Right ventricle myocardium superior (tissue), 1 donor: ENCODE data around the gene TAS1R2. TPM values are rescaled to one million over a fixed set of nuclear protein-coding genes. Genes with fewer than 3 reads are reported as not detected.
"Not testable (repeated sequence)": the region's sequence is repeated elsewhere in the genome, so short reads cannot be mapped to it uniquely, and the experiment has no call there.

Source experiments
- ATAC-seq: fragments of 200-7000 bp; cut with Tn5 transposase; one replicate; pipeline ENCODE4 v1.9.1; 2020; ENCODE audit warnings: mild to moderate bottlenecking; ENCODE audit not compliant: poor library complexity
- DNase-seq: peaks from one replicate; pipeline ENCODE4 v3.0.0-alpha.2; 2020
- intact Hi-C: fragments of 100-400 bp; cut with DNase I; formaldehyde crosslinking; loops from one replicate; pipeline ENCODE4 v1.11.2; 2022
- total RNA-seq: library from RNA; stranded (reverse); fragmentation: NEBNext Ultra II Directional; extraction: Animal tissue kit (Norgen Biotek cat#: 25700); gene quantifications from one replicate; pipeline ENCODE4 v1.2.1, GENCODE V29; 2021
- donor health status: DM: no; HTN: yes; CAD: no; lungs with severe emphysema.

TAS1R2 gene
- total RNA-seq, 1 donor from 2014 or later = not detected

- DNase-seq = no peak
- no peak for ATAC-seq
- intact Hi-C loops = no loop called here
These were observed 12.7 kb upstream of the TAS1R2 start for GRCh38 chr1:18872071-18872611.

- intact Hi-C loops = no loop called here
- ATAC-seq (no peak), DNase-seq (no peak)
These were observed 12.1 kb upstream of the TAS1R2 start for GRCh38 chr1:18871401-18872070.

DNA sequence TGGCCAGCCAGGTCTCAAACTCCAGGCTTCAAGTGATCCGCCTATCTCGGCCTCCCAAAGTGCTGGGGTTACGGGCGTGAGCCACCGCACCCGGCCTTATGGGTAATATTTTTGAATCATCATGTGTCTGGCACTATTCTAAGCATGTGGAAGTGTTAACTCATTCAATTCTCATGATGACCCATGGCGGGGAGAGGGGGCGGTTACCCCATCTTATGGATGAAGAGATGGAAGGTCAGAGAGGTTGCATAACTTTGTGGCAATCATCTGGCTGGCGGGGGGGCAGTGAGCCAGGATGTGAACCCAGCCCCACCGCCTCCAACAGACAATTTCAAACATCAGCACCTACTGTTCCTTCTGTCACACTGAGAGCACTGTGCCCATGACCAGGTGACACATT lies 11.5 kb upstream of the TAS1R2 start:
- intact Hi-C loops = no loop called here
- DNase-seq = no peak
- no peak for ATAC-seq

DNA sequence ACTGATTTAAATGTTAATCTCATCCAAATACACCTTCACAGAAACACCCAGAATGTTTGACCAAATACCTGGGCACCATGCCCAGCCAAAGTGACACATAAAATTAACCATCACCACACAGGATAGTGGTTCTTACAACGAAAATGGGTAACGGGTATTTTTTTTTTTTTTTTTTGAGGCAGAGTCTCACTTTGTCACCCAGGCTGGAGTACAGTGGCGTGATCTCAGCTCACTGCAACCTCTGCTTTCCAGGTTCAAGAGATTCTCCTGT lies 11.1 kb upstream of the TAS1R2 start:
- intact Hi-C loops, DNase-seq, ATAC-seq: not testable (repeated sequence)

DNA sequence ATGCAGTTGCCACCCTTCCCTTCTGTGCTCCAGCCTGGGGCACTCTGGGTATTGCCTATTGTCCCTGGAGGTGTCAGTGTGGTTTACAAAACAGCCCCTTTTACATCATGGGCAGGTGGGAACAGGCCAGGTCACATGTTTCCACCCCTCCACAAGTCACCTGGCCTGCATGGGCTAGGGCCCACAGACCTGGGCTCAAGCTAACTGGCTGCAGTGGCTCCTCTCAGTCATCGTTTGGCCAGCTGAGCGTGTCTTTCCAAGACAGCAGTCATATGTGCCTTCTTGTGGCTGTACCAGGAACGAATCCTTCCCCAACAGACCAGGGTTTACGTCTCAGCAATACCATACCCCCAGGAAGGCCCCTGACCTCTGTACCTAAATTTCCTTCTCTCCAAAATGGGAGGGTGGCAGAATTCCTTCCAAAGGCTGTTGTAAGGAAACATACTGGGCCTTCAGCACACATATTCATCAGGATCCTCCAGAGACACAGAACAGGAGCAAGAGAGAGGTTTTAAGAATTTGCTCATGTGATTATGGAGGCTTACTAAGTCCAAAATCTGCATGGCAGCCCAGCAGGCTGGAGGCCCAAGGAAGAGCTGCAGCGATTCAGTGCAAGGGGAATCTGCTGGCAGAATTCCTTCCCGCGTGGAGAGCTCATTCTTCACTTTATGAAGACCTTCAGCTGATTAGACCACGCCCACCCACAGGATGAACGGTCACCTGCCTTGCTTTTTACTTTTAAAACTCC lies 10.6 kb upstream of the TAS1R2 start:
- DNase-seq (no peak), ATAC-seq (no peak)
- intact Hi-C loops = no loop called here

GRCh38 chr1:18868801-18869424 lies 9.5 kb upstream of the TAS1R2 start:
- no peak for DNase-seq
- ATAC-seq = no peak
- intact Hi-C loops = no loop called here

- no peak for DNase-seq
- no peak for ATAC-seq
- intact Hi-C loops = no loop called here
These were observed 8.9 kb upstream of the TAS1R2 start for GRCh38 chr1:18868354-18868753.

- DNase-seq (no peak), ATAC-seq (no peak)
- intact Hi-C loops = no loop called here
These were observed 7.4 kb upstream of the TAS1R2 start for GRCh38 chr1:18866846-18867245.

DNA sequence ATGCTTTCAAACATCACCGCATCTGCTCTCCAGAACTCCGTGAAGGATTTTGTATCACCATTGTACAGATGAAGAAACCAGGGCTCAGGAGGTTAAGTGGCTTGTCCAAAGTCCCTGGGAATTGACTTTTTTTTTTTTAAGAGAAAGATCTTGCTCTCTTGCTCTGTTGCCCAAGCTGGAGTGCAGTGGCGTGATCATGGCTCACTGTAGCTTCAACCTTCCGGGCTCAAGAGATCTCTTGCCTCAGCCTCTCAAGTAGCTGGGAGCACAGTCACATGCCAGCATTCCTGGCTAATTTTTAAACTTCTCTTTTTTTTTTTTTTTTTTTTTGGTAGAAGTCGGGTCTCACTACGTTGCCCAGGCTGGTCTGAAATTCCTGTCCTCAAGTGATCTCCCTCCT lies 6.9 kb upstream of the TAS1R2 start:
- DNase-seq (no peak), ATAC-seq (no peak)
- intact Hi-C loops = no loop called here

GRCh38 chr1:18865176-18865575 lies 5.7 kb upstream of the TAS1R2 start:
- intact Hi-C loops = no loop called here
- no peak for DNase-seq
- ATAC-seq = no peak

DNA sequence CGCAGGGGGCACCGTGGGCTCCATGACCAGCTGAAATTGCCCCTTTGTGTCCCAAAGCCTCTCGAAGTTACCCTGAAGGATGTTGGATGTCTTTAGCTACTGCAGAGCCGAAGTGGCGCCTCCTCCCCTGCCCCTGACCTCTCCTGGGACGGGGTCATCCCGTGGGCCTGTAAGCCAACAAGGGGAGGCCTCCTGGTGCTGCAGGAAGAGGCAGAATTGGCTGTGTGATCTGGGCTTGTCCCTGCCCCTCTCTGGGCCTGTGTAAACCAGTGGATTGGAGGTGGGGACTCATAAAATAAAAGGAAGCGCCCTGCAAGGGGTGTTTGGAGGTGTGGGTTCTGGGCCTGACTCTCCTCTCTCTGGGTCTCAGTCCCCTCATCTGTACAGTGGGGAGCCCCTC lies 2.1 kb upstream of the TAS1R2 start:
- intact Hi-C loops = no loop called here
- ATAC-seq = no peak

GRCh38 chr1:18861082-18861481 lies 1.6 kb upstream of the TAS1R2 start:
- ATAC-seq (no peak), DNase-seq (no peak)
- intact Hi-C loops = no loop called here

More for the DNA sequence above, 2.1 kb upstream of the TAS1R2 start:
- no peak for DNase-seq

GRCh38 chr1:18858070-18858688 lies 1.3 kb downstream of the TAS1R2 start:
- ATAC-seq (no peak), DNase-seq (no peak)
- intact Hi-C loops = no loop called here

- intact Hi-C loops = no loop called here
- DNase-seq (no peak), ATAC-seq (no peak)
These were observed 3.0 kb downstream of the TAS1R2 start for GRCh38 chr1:18856435-18856834.

DNA sequence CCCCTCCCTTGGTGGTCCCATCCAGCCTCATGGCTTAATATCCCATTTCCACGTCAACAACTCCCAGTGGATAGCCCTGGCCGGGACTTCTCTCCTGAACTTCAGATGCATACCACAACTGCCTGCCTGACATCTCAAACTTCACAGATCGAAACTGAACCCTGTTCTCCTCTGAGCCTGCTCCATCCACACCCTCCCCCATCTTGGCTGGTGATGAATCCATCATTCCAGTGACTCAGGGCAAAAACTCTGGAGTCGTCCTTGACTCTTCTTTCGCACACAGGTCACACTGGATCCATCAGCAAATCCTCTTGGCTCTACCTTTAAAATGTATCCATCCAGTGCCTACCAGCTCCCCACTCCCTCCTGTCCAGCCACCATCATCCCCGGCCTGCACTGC lies 3.9 kb downstream of the TAS1R2 start:
- no peak for ATAC-seq
- no peak for DNase-seq
- intact Hi-C loops = no loop called here

GRCh38 chr1:18854331-18855025 lies 5.0 kb downstream of the TAS1R2 start:
- ATAC-seq = no peak
- no peak for DNase-seq
- intact Hi-C loops = no loop called here

GRCh38 chr1:18852501-18852900 lies 7.0 kb downstream of the TAS1R2 start:
- ATAC-seq (no peak), DNase-seq (no peak)
- intact Hi-C loops = no loop called here

DNA sequence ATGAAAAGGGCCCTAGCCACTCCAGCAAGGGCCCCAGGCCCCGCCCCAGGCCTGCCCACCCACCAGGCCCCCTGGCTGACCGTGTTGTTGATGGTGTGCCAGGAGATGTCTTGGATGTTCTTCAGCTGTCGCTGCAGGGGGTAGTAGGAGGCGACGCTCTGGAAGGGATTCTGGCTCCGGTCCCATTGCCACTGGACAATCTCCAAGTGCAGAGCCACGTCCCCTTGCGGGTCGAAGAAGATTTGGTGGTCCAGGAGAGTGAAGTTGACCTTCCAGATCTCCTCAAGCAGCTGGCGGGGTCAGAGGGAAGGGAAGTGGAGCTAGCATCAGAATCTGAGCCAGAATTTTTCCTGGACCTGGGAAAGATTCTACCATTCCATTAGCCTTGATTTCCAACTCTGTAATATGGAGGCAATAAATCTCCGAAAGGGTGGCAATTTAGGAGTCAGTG lies 10.2 kb downstream of the TAS1R2 start:
- DNase-seq (no peak), ATAC-seq (no peak)
- intact Hi-C loops = no loop called here

DNA sequence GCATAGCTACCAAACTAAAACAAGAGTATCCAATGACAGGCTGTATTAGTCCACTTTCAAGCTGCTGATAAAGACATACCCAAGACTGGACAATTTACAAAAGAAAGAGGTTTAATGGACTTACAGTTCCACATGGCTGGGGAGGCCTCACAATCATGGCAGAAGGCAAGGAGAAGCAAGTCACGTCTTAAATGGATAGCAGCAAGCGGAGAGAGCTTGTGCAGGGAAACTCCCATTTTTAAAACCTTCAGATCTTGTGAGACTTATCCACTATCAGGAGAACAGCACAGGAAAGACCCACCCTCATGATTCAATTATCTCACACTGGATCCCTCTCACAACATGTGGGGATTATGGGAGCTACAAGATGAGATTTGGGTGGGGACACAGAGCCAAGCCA lies 11.7 kb downstream of the TAS1R2 start:
- intact Hi-C loops, DNase-seq, ATAC-seq: not testable (repeated sequence)
